Testis (tissue), 3 donors: ENCODE data around the gene ENTPD8. TPM values are rescaled to one million over a fixed set of nuclear protein-coding genes. Genes with fewer than 3 reads are reported as not detected.

Experiments used
- DNase-seq: peaks from one replicate; pipeline ENCODE4 v3.0.0-alpha.2; 2019
- H3K27ac ChIP-seq, 2 donors: fragments of 200-600 bp; sonication (generic); one replicate each; pipeline ENCODE4 v1.5.1; 2019
- H3K27me3 ChIP-seq: fragments of 200-600 bp; sonication (generic); one replicate; pipeline ENCODE4 v1.5.1; 2019
- H3K36me3 ChIP-seq: fragments of 200-600 bp; sonication (generic); one replicate; pipeline ENCODE4 v1.5.1; 2017; ENCODE audit warnings: low read depth; ENCODE audit errors: missing control alignments
- H3K4me1 ChIP-seq: fragments of 200-600 bp; sonication (generic); one replicate; pipeline ENCODE4 v1.5.1; 2019
- H3K4me3 ChIP-seq, 2 donors: fragments of 200-600 bp; sonication (generic); one replicate each; pipeline ENCODE4 v1.5.1; 2017 to 2019
- H3K9me3 ChIP-seq: fragments of 200-600 bp; sonication (generic); one replicate; pipeline ENCODE4 v1.5.1; 2017
- CTCF ChIP-seq, 3 experiments: fragments of 450-650 bp in 2 of 3; fragments of 200-600 bp in 1 of 3; sonication (generic) in 1 of 3; IDR thresholded peaks; one replicate each; pipeline ENCODE4 v1.5.1; 2016 to 2019; ENCODE audit warnings: antibody characterized with exemption in 3 of 3, mild to moderate bottlenecking in 2 of 3, moderate library complexity in 1 of 3
- POLR2A ChIP-seq: fragments of 450-650 bp; IDR thresholded peaks from one replicate; pipeline ENCODE4 v1.6.1; 2017; ENCODE audit warnings: antibody characterized with exemption, mild to moderate bottlenecking, moderate library complexity
- WGBS, 2 donors: methylation state at CpG; one replicate each; pipeline ENCODE4 v1.1.5; 2018; 5-methylcytosine and 5-hydroxymethylcytosine counted together
- intact Hi-C: fragments of 100-400 bp; cut with DNase I; formaldehyde crosslinking; loops from one replicate; pipeline ENCODE4 v1.15.1; 2023; ENCODE audit warnings: low total_unique reads
- polyA plus RNA-seq: library from polyadenylated mRNA; stranded (reverse); fragments of 350-450 nt; fragmentation: Illumina TruSeq; extraction: RNeasy Lipid Tissue Mini Kit (QIAGEN cat#74804); gene quantifications from one replicate; pipeline ENCODE4 v1.2.3, GENCODE V29; 2014; ENCODE audit warnings: low read depth, low replicate concordance; ENCODE audit not compliant: insufficient read depth
- total RNA-seq, 2 donors: library from RNA; depleted of rRNA; stranded (reverse); fragments of >200 nt; gene quantifications; one replicate each; pipeline ENCODE4 v1.2.3, GENCODE V29; 2016

The ENTPD8 gene
- total and polyA plus RNA-seq, 3 donors from 2014 or later = 0.37 to 2.2 (median 2.0) TPM

DNA sequence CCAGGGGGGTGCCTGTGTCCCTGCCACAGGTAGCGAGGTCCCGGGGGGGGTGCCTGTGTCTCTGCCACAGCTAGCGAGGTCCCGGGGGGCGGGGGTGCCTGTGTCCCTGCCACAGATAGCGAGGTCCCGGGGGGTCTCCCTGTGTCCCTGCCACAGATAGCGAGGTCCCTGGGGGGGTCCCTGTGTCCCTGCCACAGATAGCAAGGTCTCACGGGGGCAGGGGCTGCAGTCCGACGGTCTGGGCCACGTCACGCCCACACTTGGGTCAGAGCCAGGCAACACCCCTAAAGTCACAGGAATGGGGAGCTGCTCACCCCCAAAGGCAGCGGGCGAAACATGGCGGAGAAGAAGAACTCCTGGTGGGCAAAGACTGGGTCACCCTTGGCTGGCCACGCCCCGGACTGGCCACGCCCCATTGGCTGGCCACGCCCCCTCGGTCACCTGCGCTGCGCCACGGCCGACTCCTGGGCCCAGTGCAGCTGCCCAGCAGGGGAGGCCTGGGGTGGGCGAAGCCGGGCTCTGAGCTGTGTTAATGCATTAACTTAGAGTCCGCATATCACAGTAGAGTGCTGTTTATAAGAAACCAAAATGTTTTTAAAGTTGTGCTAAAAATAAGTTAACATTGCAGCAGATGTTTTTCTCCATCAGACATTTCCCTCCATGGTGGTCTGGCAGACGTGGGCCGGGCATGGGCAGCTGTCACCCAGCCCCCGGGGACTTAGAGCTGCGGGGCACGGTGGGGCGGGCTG lies 11.0 kb downstream of the ENTPD8 start:
- no peak for TF ChIP-seq CTCF (IDR thresholded peaks at IDR 0.05)
- no peak for TF ChIP-seq POLR2A
- no peaks in the 10 kb centered on the region for H3K36me3 ChIP-seq
- H3K4me3 ChIP-seq = no peak overlapping the region
- no peak for DNase-seq
- 59 to 80% methylated on average over 5 to 31 of the region's 34 CpGs for WGBS, 2 donors
- no peaks in the 10 kb centered on the region for H3K4me1 ChIP-seq
- no peaks in the 10 kb centered on the region for H3K9me3 ChIP-seq
- H3K27me3 ChIP-seq = no peaks in the 10 kb centered on the region
- H3K27ac ChIP-seq = no peak overlapping the region
- intact Hi-C loops = no loop called here

- 79 to 90% methylated on average over 2 to 13 of the region's 14 CpGs for WGBS, 2 donors
- Histone ChIP-seq H3K4me3 (no peak overlapping the region), H3K4me1 (no peaks in the 10 kb centered on the region), H3K9me3 (no peaks in the 10 kb centered on the region), H3K27ac (no peak overlapping the region), H3K36me3 (no peaks in the 10 kb centered on the region), H3K27me3 (no peaks in the 10 kb centered on the region)
- TF ChIP-seq POLR2A (no peak), CTCF (IDR thresholded peaks at IDR 0.05) (no peak)
- intact Hi-C loops = no loop called here
- no peak for DNase-seq
These were observed 11.6 kb downstream of the ENTPD8 start for GRCh38 chr9:137429546-137429890.

DNA sequence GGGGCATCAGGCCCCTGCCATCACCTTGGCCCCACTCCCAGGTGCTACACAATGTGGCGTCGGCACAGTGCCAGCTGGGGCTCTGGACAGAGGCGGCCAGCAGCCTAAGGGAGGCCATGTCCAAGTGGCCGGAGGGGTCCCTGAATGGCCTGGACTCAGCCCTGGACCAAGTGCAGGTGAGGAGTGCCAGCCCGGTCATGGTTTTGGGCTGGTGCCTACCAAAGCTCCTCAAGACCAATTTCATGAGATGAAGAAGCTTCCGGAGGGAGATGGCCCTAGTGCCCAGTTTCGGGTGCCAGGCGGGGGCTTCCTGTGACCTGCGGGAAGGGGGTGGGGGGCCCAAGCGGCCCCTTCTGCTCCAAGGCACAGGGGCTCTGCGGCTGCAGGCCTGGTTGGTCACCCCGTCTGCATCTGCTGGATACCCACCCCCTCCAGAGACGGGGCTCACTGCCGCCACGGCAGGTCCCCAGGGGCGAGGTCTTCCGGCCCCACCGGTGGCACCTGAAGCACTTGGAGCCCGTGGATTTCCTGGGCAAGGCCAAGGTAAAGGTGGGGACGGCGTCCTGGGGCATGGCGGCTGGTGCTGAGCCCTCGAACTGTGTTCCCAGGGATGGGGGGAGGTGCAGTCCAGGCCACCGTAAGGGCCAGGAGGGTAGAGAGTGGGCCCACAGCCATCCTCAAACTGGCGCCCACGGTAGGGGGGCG lies 12.2 kb downstream of the ENTPD8 start:
- Histone ChIP-seq H3K27ac (no peak overlapping the region), H3K4me1 (no peaks in the 10 kb centered on the region), H3K27me3 (no peaks in the 10 kb centered on the region), H3K36me3 (no peaks in the 10 kb centered on the region), H3K4me3 (no peak overlapping the region), H3K9me3 (no peaks in the 10 kb centered on the region)
- TF ChIP-seq POLR2A = no peak
- WGBS, 2 donors = 90 to 92% methylated on average over 4 to 27 of the region's 27 CpGs
- DNase-seq = no peak
- intact Hi-C loops = no loop called here

DNA sequence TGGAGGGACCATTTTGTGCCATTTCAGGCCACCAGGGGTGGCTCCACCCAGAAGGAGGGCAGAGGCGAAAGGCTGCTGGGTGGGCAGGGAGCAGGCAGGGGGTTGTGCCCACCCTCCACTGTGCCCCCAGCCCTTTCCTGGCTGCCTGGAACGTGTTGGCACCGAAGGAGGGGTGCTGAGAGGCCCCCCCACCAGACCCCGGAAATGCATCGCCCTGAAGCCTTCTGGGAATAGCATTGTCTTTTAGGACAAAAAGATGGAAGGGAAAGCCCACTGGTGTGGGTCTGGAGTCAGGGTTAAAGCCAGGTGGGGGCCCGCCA lies 12.9 kb downstream of the ENTPD8 start:
- H3K27ac ChIP-seq = no peak overlapping the region
- H3K4me3 ChIP-seq = no peak overlapping the region
- intact Hi-C loops = no loop called here
- H3K27me3 ChIP-seq = no peaks in the 10 kb centered on the region
- H3K36me3 ChIP-seq = no peaks in the 10 kb centered on the region
- WGBS, 2 donors = 96% methylated on average over 6 of the region's 6 CpGs; no CpG with 5 or more reads in 1 of the 2 donors
- DNase-seq = no peak
- H3K9me3 ChIP-seq = no peaks in the 10 kb centered on the region
- TF ChIP-seq POLR2A = no peak
- no peak for TF ChIP-seq CTCF (IDR thresholded peaks at IDR 0.05)
- no peaks in the 10 kb centered on the region for H3K4me1 ChIP-seq

GRCh38 chr9:137427454-137428310 lies 13.5 kb downstream of the ENTPD8 start:
- no peaks in the 10 kb centered on the region for H3K27me3 ChIP-seq
- H3K4me3 ChIP-seq = no peak overlapping the region
- intact Hi-C loops = no loop called here
- H3K27ac ChIP-seq = no peak overlapping the region
- TF ChIP-seq CTCF (IDR thresholded peaks at IDR 0.05) (no peak), POLR2A (no peak)
- no peaks in the 10 kb centered on the region for H3K36me3 ChIP-seq
- no peaks in the 10 kb centered on the region for H3K9me3 ChIP-seq
- 85% methylated on average over 9 to 27 of the region's 27 CpGs for WGBS, 2 donors
- no peak for DNase-seq
- H3K4me1 ChIP-seq = no peaks in the 10 kb centered on the region
